Upper lobe of left lung (tissue), 6 donors: ENCODE measurements around the gene SECISBP2. TPM values are rescaled to one million over a fixed set of nuclear protein-coding genes. Genes with fewer than 3 reads are reported as not detected.
"Not testable (repeated sequence)": the region's sequence is repeated elsewhere in the genome, so short reads cannot be mapped to it uniquely, and the experiment has no call there.

Experiments used
- ATAC-seq, 2 donors: fragments of 200-7000 bp; cut with Tn5 transposase; one replicate each; pipeline ENCODE4 v1.9.1; 2022; ENCODE audit warnings: mild to moderate bottlenecking in 2 of 2, moderate library complexity in 2 of 2; ENCODE audit not compliant: low FRiP score in 2 of 2
- DNase-seq, 2 donors: peaks; one replicate each; pipeline ENCODE4 v3.0.0-alpha.2; 2019 to 2020
- H3K27ac ChIP-seq, 4 donors: fragments of 200-600 bp; sonication (generic); one replicate each; pipeline ENCODE4 v1.5.1; 2016 to 2019
- H3K27me3 ChIP-seq, 4 donors: fragments of 200-600 bp; sonication (generic); one replicate each; pipeline ENCODE4 v1.5.1; 2017 to 2019
- H3K36me3 ChIP-seq, 4 donors: fragments of 200-600 bp; sonication (generic); one replicate each; pipeline ENCODE4 v1.5.1; 2016 to 2019
- H3K4me1 ChIP-seq, 4 donors: fragments of 200-600 bp; sonication (generic); one replicate each; pipeline ENCODE4 v1.5.1; 2018 to 2019
- H3K4me3 ChIP-seq, 4 donors: fragments of 200-600 bp; sonication (generic); one replicate each; pipeline ENCODE4 v1.5.1; 2017 to 2019; ENCODE audit warnings: mild to moderate bottlenecking in 2 of 4, moderate library complexity in 1 of 4
- H3K9me3 ChIP-seq, 4 donors: fragments of 200-600 bp; sonication (generic); one replicate each; pipeline ENCODE4 v1.5.1; 2018 to 2019
- EP300 ChIP-seq, 4 donors: sonication (generic); formaldehyde crosslinking; IDR thresholded peaks; one replicate each; pipeline ENCODE4 v1.5.1; 2017; ENCODE audit warnings: antibody characterized with exemption in 4 of 4, control low read depth in 2 of 4
- POLR2A ChIP-seq, 4 donors: fragments of 450-650 bp; IDR thresholded peaks; one replicate each; pipeline ENCODE4 v1.5.1; 2016 to 2017; ENCODE audit warnings: antibody characterized with exemption in 4 of 4, mild to moderate bottlenecking in 2 of 4
- POLR2AphosphoS5 ChIP-seq, 2 donors: sonication (generic); formaldehyde crosslinking; IDR thresholded peaks; one replicate each; pipeline ENCODE4 v1.5.1; 2017; ENCODE audit warnings: antibody characterized with exemption in 2 of 2
- WGBS, 2 donors: methylation state at CpG; one replicate each; pipeline ENCODE4 v1.1.5; 2017 to 2018; 5-methylcytosine and 5-hydroxymethylcytosine counted together
- total RNA-seq, 6 donors: library from RNA; depleted of rRNA in 4 of 6; stranded (reverse); fragments of >200 nt in 4 of 6; gene quantifications; one replicate each; pipeline versions ENCODE4 v1.1.0 to v1.2.1, GENCODE V29; 2016 to 2021
- TF ChIP-seq, protein P1 (sequence below), 6 experiments: fragments of 450-650 bp in 4 of 6; fragments of 200-600 bp in 2 of 6; sonication (generic) in 2 of 6; IDR thresholded peaks; one replicate each; pipeline ENCODE4 v1.5.1; 2016 to 2019; ENCODE audit warnings: antibody characterized with exemption in 6 of 6
- donor health status: DM: no; HTN: no; CAD: no; lungs with moderate emphysema.
- donor health status: DM: no; HTN: yes; CAD: no; lungs with severe emphysema.

Gene SECISBP2, protein sequence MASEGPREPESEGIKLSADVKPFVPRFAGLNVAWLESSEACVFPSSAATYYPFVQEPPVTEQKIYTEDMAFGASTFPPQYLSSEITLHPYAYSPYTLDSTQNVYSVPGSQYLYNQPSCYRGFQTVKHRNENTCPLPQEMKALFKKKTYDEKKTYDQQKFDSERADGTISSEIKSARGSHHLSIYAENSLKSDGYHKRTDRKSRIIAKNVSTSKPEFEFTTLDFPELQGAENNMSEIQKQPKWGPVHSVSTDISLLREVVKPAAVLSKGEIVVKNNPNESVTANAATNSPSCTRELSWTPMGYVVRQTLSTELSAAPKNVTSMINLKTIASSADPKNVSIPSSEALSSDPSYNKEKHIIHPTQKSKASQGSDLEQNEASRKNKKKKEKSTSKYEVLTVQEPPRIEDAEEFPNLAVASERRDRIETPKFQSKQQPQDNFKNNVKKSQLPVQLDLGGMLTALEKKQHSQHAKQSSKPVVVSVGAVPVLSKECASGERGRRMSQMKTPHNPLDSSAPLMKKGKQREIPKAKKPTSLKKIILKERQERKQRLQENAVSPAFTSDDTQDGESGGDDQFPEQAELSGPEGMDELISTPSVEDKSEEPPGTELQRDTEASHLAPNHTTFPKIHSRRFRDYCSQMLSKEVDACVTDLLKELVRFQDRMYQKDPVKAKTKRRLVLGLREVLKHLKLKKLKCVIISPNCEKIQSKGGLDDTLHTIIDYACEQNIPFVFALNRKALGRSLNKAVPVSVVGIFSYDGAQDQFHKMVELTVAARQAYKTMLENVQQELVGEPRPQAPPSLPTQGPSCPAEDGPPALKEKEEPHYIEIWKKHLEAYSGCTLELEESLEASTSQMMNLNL
- total RNA-seq = 100 to 1,000 TPM in 2 of 6 donors, 10 to 100 TPM in 4; 42.0 to 113 (median 60.0) TPM

DNA sequence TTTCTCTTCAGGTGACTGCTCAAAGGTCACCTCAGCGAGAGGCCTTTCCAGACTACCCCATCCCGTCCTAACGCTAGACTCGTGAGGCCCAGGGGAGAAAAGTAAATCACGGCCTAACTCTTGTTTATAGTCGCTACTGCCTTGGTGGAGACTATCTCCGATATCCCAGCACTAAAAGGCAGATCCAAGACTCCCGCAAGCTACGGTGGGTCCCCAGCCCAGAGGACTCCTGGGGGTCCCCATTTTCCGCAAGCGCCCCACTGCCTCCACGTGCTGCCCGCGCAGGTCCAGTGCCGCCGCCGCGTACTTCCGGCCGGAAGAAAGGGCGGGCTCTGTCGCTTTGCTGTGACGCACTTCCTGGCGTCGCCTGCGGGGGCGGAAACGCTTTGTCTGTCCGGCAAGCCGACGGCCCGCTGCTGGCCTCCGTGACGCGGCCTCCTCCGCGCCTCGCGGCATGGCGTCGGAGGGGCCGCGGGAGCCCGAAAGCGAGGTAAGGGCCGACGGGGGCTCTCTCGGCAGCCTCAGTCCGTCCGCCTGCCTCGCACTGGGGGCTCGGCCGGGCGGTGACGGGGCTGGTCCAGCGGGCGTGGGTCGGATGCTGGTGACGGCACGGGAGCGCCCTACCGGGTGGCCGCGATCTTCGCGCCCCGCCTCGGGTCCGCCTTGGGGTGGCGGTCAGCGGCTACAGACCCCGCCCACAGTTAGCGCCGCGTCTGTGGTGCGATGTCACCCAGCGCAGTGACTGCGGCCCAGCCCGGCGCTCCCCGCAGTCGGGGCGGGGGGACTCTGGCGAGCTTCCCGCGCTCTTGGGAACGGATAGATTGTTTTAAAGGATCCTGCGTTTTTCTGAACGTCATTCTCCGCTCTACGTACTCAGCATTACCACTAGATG is at the start of gene SECISBP2:
TSS of gene SECISBP2 (plus strand) at position 378 of the 892 bp plus-strand sequence. CDS start at position 455, 77 bp downstream.
- TF ChIP-seq POLR2AphosphoS5 (IDR thresholded peaks at IDR 0.05) (peak; percentile 98 to 99), POLR2A (IDR thresholded peaks at IDR 0.05) (peak; percentile 87 to 100 (median 94)), EP300 (IDR thresholded peaks at IDR 0.05) (peak in 2 of 4 donors; percentile 54 to 83)
- TF ChIP-seq, protein P1, sequence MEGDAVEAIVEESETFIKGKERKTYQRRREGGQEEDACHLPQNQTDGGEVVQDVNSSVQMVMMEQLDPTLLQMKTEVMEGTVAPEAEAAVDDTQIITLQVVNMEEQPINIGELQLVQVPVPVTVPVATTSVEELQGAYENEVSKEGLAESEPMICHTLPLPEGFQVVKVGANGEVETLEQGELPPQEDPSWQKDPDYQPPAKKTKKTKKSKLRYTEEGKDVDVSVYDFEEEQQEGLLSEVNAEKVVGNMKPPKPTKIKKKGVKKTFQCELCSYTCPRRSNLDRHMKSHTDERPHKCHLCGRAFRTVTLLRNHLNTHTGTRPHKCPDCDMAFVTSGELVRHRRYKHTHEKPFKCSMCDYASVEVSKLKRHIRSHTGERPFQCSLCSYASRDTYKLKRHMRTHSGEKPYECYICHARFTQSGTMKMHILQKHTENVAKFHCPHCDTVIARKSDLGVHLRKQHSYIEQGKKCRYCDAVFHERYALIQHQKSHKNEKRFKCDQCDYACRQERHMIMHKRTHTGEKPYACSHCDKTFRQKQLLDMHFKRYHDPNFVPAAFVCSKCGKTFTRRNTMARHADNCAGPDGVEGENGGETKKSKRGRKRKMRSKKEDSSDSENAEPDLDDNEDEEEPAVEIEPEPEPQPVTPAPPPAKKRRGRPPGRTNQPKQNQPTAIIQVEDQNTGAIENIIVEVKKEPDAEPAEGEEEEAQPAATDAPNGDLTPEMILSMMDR (IDR thresholded peaks at IDR 0.05) = peak; percentile 42 to 69 (median 64)
- DNase-seq = peak; percentile 97 to 99
- Histone ChIP-seq H3K27me3 (no peaks in the 10 kb centered on the region), H3K4me3 (peak within 1 kb of the TSS; percentile 45 to 74 (median 66)), H3K36me3 (peaks cover 0 to 10% (median 1%) of the 10 kb centered on the region in 4 donors), H3K27ac (peak within 1 kb of the TSS; percentile 96 to 99 (median 99)), H3K9me3 (no peaks in the 10 kb centered on the region), H3K4me1 (peaks cover 22 to 54% (median 30%) of the 10 kb centered on the region in 4 donors)
- 0% methylated on average over 12 to 78 of the region's 91 CpGs for WGBS, 2 donors
- ATAC-seq = peak; percentile 99

DNA sequence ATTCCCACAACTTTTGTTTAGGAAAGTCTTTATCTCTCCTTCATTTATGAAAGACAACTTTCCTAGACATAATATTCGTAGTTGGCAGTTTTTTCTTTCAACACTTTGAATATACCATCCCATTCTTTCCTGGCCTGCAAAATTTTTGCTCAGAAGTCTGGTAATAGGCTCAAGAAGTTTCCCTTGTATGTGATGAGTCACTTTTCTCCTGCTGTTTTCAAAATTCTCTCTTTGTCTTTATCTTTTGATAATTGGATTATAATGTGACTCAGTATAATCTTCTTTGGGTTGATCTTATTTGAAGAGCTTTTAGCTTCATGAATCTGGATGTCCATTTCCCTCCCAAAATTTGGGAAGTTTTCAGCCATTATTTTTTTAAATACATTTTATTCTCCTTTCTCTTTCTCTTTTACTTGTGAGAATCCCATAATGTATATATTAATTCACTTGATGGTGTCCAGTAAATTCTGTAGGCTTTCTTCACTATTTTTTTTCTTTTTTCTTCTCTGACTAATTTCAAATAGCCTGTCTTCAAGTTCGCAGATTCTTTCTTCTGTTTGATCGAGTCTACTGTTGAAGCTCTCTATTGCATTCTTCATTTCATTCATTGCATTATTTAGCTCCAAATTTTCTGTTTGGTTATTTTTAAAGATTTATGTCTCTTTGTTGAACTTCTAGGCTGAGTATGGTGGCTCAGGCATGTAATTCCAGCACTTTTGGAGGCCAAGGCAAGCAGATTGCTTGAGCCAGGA is 44.6 kb upstream of the SECISBP2 start:
- ATAC-seq (no peak), DNase-seq (no peak)
- 89 to 95% methylated on average over 3 of the region's 3 CpGs for WGBS, 2 donors

DNA sequence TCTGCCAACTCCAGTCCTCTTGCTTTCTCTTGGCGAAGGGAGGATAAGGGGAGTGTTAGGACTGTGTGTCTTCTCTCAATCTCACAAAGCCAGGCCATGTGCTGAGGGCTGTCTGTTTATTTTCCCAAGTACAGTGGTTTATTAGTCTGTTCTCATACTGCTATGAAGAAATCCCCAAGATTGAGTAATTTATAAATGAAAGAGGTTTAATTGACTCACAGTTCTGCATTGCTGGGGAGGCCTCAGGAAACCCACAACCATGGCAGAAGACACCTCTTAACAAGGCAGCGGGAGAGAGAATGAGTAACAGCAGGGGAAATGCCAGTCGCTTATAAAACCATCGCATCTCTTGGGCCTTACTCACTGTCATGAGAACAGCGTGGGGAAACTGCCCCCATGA is 43.5 kb upstream of the SECISBP2 start:
- no peaks in the 10 kb centered on the region for H3K36me3 ChIP-seq
- DNase-seq (no peak), ATAC-seq (no peak)
- H3K27ac ChIP-seq = no peak overlapping the region
- no peak overlapping the region for H3K4me3 ChIP-seq
- TF ChIP-seq POLR2A (IDR thresholded peaks at IDR 0.05) = no peak
- no peak for TF ChIP-seq EP300 (IDR thresholded peaks at IDR 0.05)
- TF ChIP-seq POLR2AphosphoS5 (IDR thresholded peaks at IDR 0.05) = no peak
- TF ChIP-seq, protein P1 (IDR thresholded peaks at IDR 0.05) = no peak
- peaks cover 0 to 8% (median 2%) of the 10 kb centered on the region in 4 donors for H3K4me1 ChIP-seq
- H3K9me3 ChIP-seq = peaks cover 13 to 20% (median 16%) of the 10 kb centered on the region in 4 donors
- 71 to 86% methylated on average over 5 of the region's 5 CpGs for WGBS, 2 donors
- H3K27me3 ChIP-seq = no peaks in the 10 kb centered on the region

More for the DNA sequence above, 44.6 kb upstream of the SECISBP2 start:
- Histone ChIP-seq H3K27me3 (no peaks in the 10 kb centered on the region), H3K4me3 (no peak overlapping the region), H3K36me3 (no peaks in the 10 kb centered on the region), H3K4me1 (peaks cover 0 to 4% (median 2%) of the 10 kb centered on the region in 4 donors), H3K9me3 (peaks cover 13 to 20% (median 16%) of the 10 kb centered on the region in 4 donors), H3K27ac (no peak overlapping the region)
- no peak for TF ChIP-seq POLR2AphosphoS5 (IDR thresholded peaks at IDR 0.05)
- no peak for TF ChIP-seq EP300 (IDR thresholded peaks at IDR 0.05)
- TF ChIP-seq POLR2A (IDR thresholded peaks at IDR 0.05) = no peak
- TF ChIP-seq, protein P1 (IDR thresholded peaks at IDR 0.05) = no peak

DNA sequence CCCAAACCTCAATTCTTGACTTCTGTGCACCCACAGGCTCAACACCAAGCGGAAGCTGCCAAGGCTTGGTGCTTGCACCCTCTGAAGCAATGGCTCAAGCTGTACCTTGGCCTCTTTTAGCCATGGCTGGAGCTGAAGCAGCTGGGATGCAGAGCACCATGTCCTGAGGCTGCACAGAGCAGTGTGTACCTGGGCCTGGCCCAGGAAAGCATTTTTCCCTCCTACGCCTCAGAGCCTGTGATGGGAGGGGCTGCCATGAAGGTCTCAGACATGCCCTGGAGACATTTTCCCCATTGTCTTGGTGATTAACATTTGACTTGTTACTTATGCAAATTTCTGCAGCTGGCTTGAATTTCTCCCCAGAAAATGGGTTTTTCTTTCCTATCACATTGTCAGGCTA is 42.3 kb upstream of the SECISBP2 start:
- ATAC-seq, DNase-seq, H3K4me1 ChIP-seq, H3K4me3 ChIP-seq, H3K27ac ChIP-seq, H3K36me3 ChIP-seq, H3K27me3 ChIP-seq: not testable (repeated sequence)
- WGBS, 2 donors = 90 to 92% methylated on average over 1 to 2 of the region's 2 CpGs
- H3K9me3 ChIP-seq = peaks cover 13 to 20% (median 16%) of the 10 kb centered on the region in 4 donors
